Measurements from ENCODE around the gene ALKBH5.

The ALKBH5 gene

DNA sequence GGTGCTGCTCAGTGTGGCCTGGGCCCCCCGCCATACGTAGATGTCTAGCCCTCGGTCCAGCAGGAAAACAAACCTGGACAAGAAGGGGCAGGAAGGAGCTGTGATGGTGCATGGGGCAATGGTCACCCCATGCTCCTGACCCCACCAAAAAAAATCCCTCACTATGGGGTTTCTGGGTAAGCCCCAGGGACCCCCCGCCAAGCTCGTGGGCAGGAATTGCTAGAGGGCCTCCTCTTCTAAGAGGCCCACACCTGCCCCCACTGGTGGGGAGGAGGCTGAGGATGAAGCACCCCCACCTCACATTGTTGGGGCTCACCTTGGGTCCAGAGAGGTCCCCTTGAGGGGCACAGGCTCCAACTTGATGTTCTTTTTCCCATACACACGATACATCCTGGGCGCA is 65.2 kb downstream of the ALKBH5 start:
- TF ChIP-seq, protein P1, sequence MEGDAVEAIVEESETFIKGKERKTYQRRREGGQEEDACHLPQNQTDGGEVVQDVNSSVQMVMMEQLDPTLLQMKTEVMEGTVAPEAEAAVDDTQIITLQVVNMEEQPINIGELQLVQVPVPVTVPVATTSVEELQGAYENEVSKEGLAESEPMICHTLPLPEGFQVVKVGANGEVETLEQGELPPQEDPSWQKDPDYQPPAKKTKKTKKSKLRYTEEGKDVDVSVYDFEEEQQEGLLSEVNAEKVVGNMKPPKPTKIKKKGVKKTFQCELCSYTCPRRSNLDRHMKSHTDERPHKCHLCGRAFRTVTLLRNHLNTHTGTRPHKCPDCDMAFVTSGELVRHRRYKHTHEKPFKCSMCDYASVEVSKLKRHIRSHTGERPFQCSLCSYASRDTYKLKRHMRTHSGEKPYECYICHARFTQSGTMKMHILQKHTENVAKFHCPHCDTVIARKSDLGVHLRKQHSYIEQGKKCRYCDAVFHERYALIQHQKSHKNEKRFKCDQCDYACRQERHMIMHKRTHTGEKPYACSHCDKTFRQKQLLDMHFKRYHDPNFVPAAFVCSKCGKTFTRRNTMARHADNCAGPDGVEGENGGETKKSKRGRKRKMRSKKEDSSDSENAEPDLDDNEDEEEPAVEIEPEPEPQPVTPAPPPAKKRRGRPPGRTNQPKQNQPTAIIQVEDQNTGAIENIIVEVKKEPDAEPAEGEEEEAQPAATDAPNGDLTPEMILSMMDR (IDR thresholded peaks at IDR 0.05; ENCODE audit: low read depth, low read length, poor library complexity, severe bottlenecking) = no peak
- peaks cover 5% of the 10 kb centered on the region; the same call in 1 of the 2 replicates for H3F3A ChIP-seq (ENCODE audit: control insufficient read depth, insufficient read depth)
- peaks cover 3% of the 10 kb centered on the region; the same call in 1 of the 2 replicates for H3K4me1 ChIP-seq (ENCODE audit: control insufficient read depth, low read length)
- no peak overlapping the region for H3K4me2 ChIP-seq (ENCODE audit: low read length)
- peaks cover 65% of the 10 kb centered on the region for H3K36me3 ChIP-seq (ENCODE audit: control insufficient read depth, low read length)
- no peaks in the 10 kb centered on the region for H3K9me3 ChIP-seq (ENCODE audit: control insufficient read depth, insufficient read depth, low read length)
- H3K79me2 ChIP-seq (ENCODE audit: control insufficient read depth, low read length) = no peaks in the 10 kb centered on the region
- H3K9me2 ChIP-seq (replicated peaks; ENCODE audit: control insufficient read depth, low read length) = no peaks in the 10 kb centered on the region
- no peaks in the 10 kb centered on the region for H4K20me1 ChIP-seq (ENCODE audit: control insufficient read depth, insufficient read depth, low read depth, low read length)
- H3K27ac ChIP-seq (ENCODE audit: low read depth, low read length) = no peak overlapping the region
- no peaks in the 10 kb centered on the region for H3K27me3 ChIP-seq (ENCODE audit: control insufficient read depth, low read length)
- H3K4me3 ChIP-seq (ENCODE audit: low read length) = no peak overlapping the region

- peaks cover 5% of the 10 kb centered on the region; the same call in 1 of the 2 replicates for H3F3A ChIP-seq (ENCODE audit: control insufficient read depth, insufficient read depth)
- TF ChIP-seq, protein P1 (IDR thresholded peaks at IDR 0.05; ENCODE audit: low read depth, low read length, poor library complexity, severe bottlenecking) = no peak
- TF ChIP-seq EZH2phosphoT487 (IDR thresholded peaks at IDR 0.05; ENCODE audit: borderline replicate concordance, low read length) = no peak
- H3K36me3 ChIP-seq (ENCODE audit: control insufficient read depth, low read length) = peaks cover 75% of the 10 kb centered on the region
- no peak overlapping the region for H3K4me3 ChIP-seq (ENCODE audit: low read length)
- H3K9me2 ChIP-seq (replicated peaks; ENCODE audit: control insufficient read depth, low read length) = no peaks in the 10 kb centered on the region
- H3K4me2 ChIP-seq (ENCODE audit: low read length) = no peak overlapping the region
- H4K20me1 ChIP-seq (ENCODE audit: control insufficient read depth, insufficient read depth, low read depth, low read length) = no peaks in the 10 kb centered on the region
- peaks cover 3% of the 10 kb centered on the region; the same call in 1 of the 2 replicates for H3K4me1 ChIP-seq (ENCODE audit: control insufficient read depth, low read length)
- no peaks in the 10 kb centered on the region for H3K79me2 ChIP-seq (ENCODE audit: control insufficient read depth, low read length)
- no peaks in the 10 kb centered on the region for H3K27me3 ChIP-seq (ENCODE audit: control insufficient read depth, low read length)
- no peaks in the 10 kb centered on the region for H3K9me3 ChIP-seq (ENCODE audit: control insufficient read depth, insufficient read depth, low read length)
- no peak overlapping the region for H3K27ac ChIP-seq (ENCODE audit: low read depth, low read length)
Measured at GRCh38 chr17:18250259-18250658, 66.6 kb downstream of the ALKBH5 start.

DNA sequence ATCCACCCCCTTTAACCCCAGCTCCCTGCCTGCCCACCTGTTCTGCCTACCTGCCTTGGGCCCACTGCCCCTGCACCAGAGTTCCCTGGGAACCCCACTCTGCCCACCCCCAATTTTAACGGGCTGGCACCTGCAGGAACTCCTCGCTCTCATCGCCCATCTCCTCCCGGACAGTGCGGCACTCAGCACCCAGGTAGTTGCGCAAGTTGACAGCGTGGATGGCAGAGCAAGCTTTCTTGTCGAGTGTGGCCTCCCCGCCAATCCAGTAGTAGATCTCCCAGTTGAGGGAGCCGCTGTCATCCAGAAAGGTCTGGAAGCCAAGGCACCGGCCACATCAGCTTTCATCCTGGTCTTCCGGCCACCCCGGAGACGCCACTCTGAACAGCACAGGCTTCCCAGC is 67.1 kb downstream of the ALKBH5 start:
- no peaks in the 10 kb centered on the region for H4K20me1 ChIP-seq (ENCODE audit: control insufficient read depth, insufficient read depth, low read depth, low read length)
- no peak for TF ChIP-seq EZH2phosphoT487 (IDR thresholded peaks at IDR 0.05; ENCODE audit: borderline replicate concordance, low read length)
- TF ChIP-seq, protein P1 (IDR thresholded peaks at IDR 0.05; ENCODE audit: low read depth, low read length, poor library complexity, severe bottlenecking) = no peak
- no peaks in the 10 kb centered on the region for H3K9me3 ChIP-seq (ENCODE audit: control insufficient read depth, insufficient read depth, low read length)
- no peak overlapping the region for H3K4me2 ChIP-seq (ENCODE audit: low read length)
- H3K27me3 ChIP-seq (ENCODE audit: control insufficient read depth, low read length) = no peaks in the 10 kb centered on the region
- H3K4me1 ChIP-seq (ENCODE audit: control insufficient read depth, low read length) = peaks cover 3% of the 10 kb centered on the region; the same call in 1 of the 2 replicates
- no peak overlapping the region for H3K4me3 ChIP-seq (ENCODE audit: low read length)
- no peak overlapping the region for H3K27ac ChIP-seq (ENCODE audit: low read depth, low read length)
- H3K9me2 ChIP-seq (replicated peaks; ENCODE audit: control insufficient read depth, low read length) = no peaks in the 10 kb centered on the region
- peaks cover 5% of the 10 kb centered on the region; the same call in 1 of the 2 replicates for H3F3A ChIP-seq (ENCODE audit: control insufficient read depth, insufficient read depth)
- no peaks in the 10 kb centered on the region for H3K79me2 ChIP-seq (ENCODE audit: control insufficient read depth, low read length)
- H3K36me3 ChIP-seq (ENCODE audit: control insufficient read depth, low read length) = peaks cover 73% of the 10 kb centered on the region
